GM19025 (cell line): ENCODE data around the gene KCNQ1.

ENCODE experiments used
- ATAC-seq: cut with Tn5 transposase; IDR thresholded peaks from one replicate; pipeline ENCODE4 v1.9.1; 2021; ENCODE audit warnings: mild to moderate bottlenecking, low read depth, moderate library complexity; ENCODE audit not compliant: unreplicated experiment

KCNQ1 gene

GRCh38 chr11:2836315-2837095, 391.7 kb downstream of the KCNQ1 start:
- ATAC-seq = no peak

- ATAC-seq = no peak
These were observed 392.3 kb downstream of the KCNQ1 start for GRCh38 chr11:2837096-2837601.

GRCh38 chr11:2837651-2838050, 392.8 kb downstream of the KCNQ1 start:
- no peak for ATAC-seq

GRCh38 chr11:2838091-2838490, 393.3 kb downstream of the KCNQ1 start:
- ATAC-seq = no peak

- no peak for ATAC-seq
These were observed 394.0 kb downstream of the KCNQ1 start for GRCh38 chr11:2838676-2839294.

GRCh38 chr11:2839395-2839943, 394.7 kb downstream of the KCNQ1 start:
- no peak for ATAC-seq

- ATAC-seq = no peak
These were observed 396.8 kb downstream of the KCNQ1 start for GRCh38 chr11:2841411-2842190.

- no peak for ATAC-seq
These were observed 398.1 kb downstream of the KCNQ1 start for GRCh38 chr11:2842876-2843275.

- ATAC-seq = no peak
These were observed 398.7 kb downstream of the KCNQ1 start for GRCh38 chr11:2843551-2843950.

- no peak for ATAC-seq
These were observed 399.5 kb downstream of the KCNQ1 start for GRCh38 chr11:2844116-2844842.

GRCh38 chr11:2844996-2845395, 400.2 kb downstream of the KCNQ1 start:
- no peak for ATAC-seq

GRCh38 chr11:2846056-2846455, 401.2 kb downstream of the KCNQ1 start:
- no peak for ATAC-seq

- no peak for ATAC-seq
These were observed 401.7 kb downstream of the KCNQ1 start for GRCh38 chr11:2846470-2846869.

GRCh38 chr11:2847561-2847960, 402.8 kb downstream of the KCNQ1 start:
- ATAC-seq = no peak

- no peak for ATAC-seq
These were observed 403.7 kb downstream of the KCNQ1 start for GRCh38 chr11:2848497-2848896.

GRCh38 chr11:2849994-2850770, 405.4 kb downstream of the KCNQ1 start:
- no peak for ATAC-seq

GRCh38 chr11:2853401-2853800, 408.6 kb downstream of the KCNQ1 start:
- no peak for ATAC-seq

- ATAC-seq = no peak
These were observed 409.3 kb downstream of the KCNQ1 start for GRCh38 chr11:2853997-2854560.

- no peak for ATAC-seq
These were observed 410.4 kb downstream of the KCNQ1 start for GRCh38 chr11:2855162-2855561.
